Duodenal mucosa (tissue), 2 donors: ENCODE results near the gene CDH13.

Source experiments
- H3K27ac ChIP-seq: one replicate; pipeline ENCODE4 v1.7.0; 2013; ENCODE audit warnings: low read depth, low read length
- H3K27me3 ChIP-seq, 2 donors: one replicate each; pipeline ENCODE4 v1.7.0; 2013; ENCODE audit warnings: low read length in 2 of 2, control low read depth in 1 of 2; ENCODE audit not compliant: insufficient read depth in 2 of 2, control insufficient read depth in 1 of 2
- H3K36me3 ChIP-seq, 2 donors: one replicate each; pipeline ENCODE4 v1.7.0; 2013; ENCODE audit warnings: low read length in 2 of 2, control low read depth in 1 of 2; ENCODE audit not compliant: insufficient read depth in 2 of 2, control insufficient read depth in 1 of 2
- H3K4me1 ChIP-seq, 2 donors: one replicate each; pipeline ENCODE4 v1.7.0; 2013; ENCODE audit warnings: low read length in 2 of 2, control low read depth in 1 of 2; ENCODE audit not compliant: insufficient read depth in 2 of 2, control insufficient read depth in 1 of 2
- H3K4me3 ChIP-seq, 2 donors: one replicate each; pipeline ENCODE4 v1.7.0; 2013; ENCODE audit warnings: low read length in 2 of 2, low read depth in 1 of 2
- H3K9ac ChIP-seq, 2 donors: one replicate each; pipeline ENCODE4 v1.7.0; 2013; ENCODE audit warnings: low read length in 2 of 2, low read depth in 1 of 2
- H3K9me3 ChIP-seq, 2 donors: one replicate each; pipeline ENCODE4 v1.7.0; 2013; ENCODE audit warnings: low read length in 2 of 2, control low read depth in 1 of 2; ENCODE audit not compliant: control insufficient read depth in 1 of 2

The CDH13 gene

GRCh38 chr16:83312015-83312717 is 685.4 kb downstream of the CDH13 start:
- H3K4me3 ChIP-seq, result no peak overlapping the region
- no peak overlapping the region for H3K9ac ChIP-seq
- H3K27ac ChIP-seq, result no peak overlapping the region
- no peaks in the 10 kb centered on the region for H3K36me3 ChIP-seq
- no peaks in the 10 kb centered on the region for H3K4me1 ChIP-seq
- no peaks in the 10 kb centered on the region for H3K9me3 ChIP-seq
- no peaks in the 10 kb centered on the region for H3K27me3 ChIP-seq

DNA sequence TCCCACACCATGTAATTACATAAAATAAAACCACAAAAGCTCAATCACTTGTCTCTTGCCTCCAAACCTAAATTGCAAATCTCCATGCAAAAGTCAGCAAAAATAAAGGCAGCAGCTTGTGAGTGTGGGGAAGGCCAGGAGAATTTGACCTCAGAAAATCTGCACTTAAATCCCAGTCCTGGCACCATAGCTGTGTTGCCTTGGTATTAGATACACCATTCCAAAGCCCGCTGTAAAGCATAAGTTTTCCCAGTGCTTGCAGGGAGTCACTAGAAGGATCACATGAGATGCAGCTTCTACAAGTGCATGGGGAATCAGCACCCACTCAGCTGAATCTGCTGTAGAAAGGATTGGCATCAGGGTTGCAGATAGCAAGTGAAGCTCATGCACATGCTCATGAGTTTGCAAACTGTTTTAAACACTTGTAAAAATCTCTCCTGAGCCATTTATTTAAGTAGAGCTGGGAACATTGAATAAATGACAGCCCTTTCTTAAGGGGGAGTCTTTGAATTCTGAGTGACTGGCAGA is 686.0 kb downstream of the CDH13 start:
- H3K9ac ChIP-seq, result no peak overlapping the region
- no peak overlapping the region for H3K27ac ChIP-seq
- H3K36me3 ChIP-seq, result no peaks in the 10 kb centered on the region
- H3K4me3 ChIP-seq, result no peak overlapping the region
- H3K27me3 ChIP-seq, result no peaks in the 10 kb centered on the region
- no peaks in the 10 kb centered on the region for H3K9me3 ChIP-seq
- no peaks in the 10 kb centered on the region for H3K4me1 ChIP-seq

DNA sequence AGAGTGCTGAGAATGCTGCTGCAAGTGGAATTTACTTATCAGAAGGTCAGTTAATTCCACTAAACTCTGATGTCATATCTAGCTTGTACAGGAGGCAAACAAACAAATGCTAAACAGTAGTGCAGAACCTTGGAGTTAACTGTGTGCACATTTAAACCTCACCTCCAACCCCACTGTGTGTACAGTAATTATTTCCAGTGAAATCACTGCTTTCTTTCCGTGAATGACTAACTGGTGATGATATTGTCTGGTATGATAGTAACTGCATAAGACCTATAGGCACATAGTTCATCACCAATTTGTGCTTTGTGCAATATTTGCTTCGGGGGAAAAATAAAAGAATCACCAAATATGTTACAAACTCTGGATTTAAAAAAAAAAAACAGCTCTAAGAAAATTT is 688.5 kb downstream of the CDH13 start:
- Histone ChIP-seq H3K9ac (no peak overlapping the region), H3K27me3 (no peaks in the 10 kb centered on the region), H3K9me3 (no peaks in the 10 kb centered on the region), H3K27ac (no peak overlapping the region), H3K36me3 (no peaks in the 10 kb centered on the region), H3K4me1 (no peaks in the 10 kb centered on the region), H3K4me3 (no peak overlapping the region)

DNA sequence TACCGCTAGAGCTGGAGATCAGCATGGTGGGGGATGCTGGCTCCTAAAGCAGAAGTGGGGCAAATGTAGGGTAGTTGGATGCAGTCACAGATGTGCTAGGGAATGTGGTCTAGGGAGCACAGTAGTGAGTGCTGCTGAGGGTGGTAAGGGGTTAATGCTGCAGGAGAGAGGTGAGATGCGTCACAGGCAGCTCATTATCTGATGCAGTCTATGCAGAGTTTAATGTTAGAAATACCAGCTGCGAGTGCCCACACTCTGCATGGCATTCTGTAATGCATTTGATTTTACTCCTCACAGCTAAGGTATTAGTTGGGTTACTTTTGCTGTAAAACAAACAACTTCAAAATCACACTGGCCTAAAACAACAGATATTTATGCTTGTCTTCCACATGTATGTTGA is 689.7 kb downstream of the CDH13 start:
- Histone ChIP-seq H3K27ac (no peak overlapping the region), H3K4me1 (no peaks in the 10 kb centered on the region), H3K27me3 (no peaks in the 10 kb centered on the region), H3K36me3 (no peaks in the 10 kb centered on the region), H3K9me3 (no peaks in the 10 kb centered on the region), H3K4me3 (no peak overlapping the region), H3K9ac (no peak overlapping the region)

DNA sequence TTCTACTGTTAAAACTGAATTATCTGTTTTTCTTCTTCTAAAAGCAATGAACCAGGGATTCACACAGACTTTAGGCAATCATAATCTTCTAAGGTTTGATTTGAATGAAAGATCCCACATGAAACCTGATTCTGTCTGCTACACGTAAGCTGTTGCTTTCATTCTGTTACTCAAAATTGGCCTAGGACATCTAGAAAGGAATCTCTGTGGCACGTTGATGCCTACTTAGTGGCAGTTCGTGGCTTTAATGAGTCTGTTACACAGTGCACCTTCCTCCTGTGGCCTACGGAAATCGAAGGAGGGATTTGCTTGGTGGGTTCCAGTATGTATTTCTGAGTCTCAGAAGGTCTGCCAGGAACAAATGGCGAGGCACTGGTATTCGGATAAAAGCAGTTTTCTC is 691.6 kb downstream of the CDH13 start:
- H3K36me3 ChIP-seq, result no peaks in the 10 kb centered on the region
- no peak overlapping the region for H3K27ac ChIP-seq
- no peak overlapping the region for H3K9ac ChIP-seq
- H3K27me3 ChIP-seq, result no peaks in the 10 kb centered on the region
- no peak overlapping the region for H3K4me3 ChIP-seq
- H3K4me1 ChIP-seq, result no peaks in the 10 kb centered on the region
- H3K9me3 ChIP-seq, result no peaks in the 10 kb centered on the region

GRCh38 chr16:83328936-83329335 is 702.2 kb downstream of the CDH13 start:
- Histone ChIP-seq H3K9me3 (no peaks in the 10 kb centered on the region), H3K36me3 (no peaks in the 10 kb centered on the region), H3K4me3 (no peak overlapping the region), H3K9ac (no peak overlapping the region), H3K27me3 (no peaks in the 10 kb centered on the region), H3K4me1 (no peaks in the 10 kb centered on the region), H3K27ac (no peak overlapping the region)

- H3K9ac ChIP-seq, result no peak overlapping the region
- H3K9me3 ChIP-seq, result no peaks in the 10 kb centered on the region
- H3K27ac ChIP-seq, result no peak overlapping the region
- H3K27me3 ChIP-seq, result no peaks in the 10 kb centered on the region
- H3K4me1 ChIP-seq, result no peaks in the 10 kb centered on the region
- no peaks in the 10 kb centered on the region for H3K36me3 ChIP-seq
- no peak overlapping the region for H3K4me3 ChIP-seq
These were observed 702.7 kb downstream of the CDH13 start for GRCh38 chr16:83329441-83329840.

DNA sequence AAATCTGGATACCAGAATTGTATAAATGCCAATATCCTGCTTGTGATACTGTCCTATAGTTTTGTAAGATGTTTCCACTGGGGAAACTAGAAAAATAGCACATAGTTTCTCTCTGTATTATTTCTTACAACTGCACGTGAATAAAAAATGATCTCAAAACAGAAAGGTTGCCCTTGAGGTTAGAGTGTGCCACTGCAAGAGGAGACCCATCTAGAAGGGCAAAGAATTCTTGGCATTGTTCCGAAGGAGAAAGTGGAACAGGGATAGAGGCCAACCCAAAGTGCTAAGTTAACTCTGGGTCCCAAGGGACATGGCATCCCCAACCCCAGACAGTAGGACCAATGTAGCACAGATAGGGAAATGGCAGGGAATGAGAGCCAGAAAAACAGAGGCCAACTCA is 703.5 kb downstream of the CDH13 start:
- H3K4me1 ChIP-seq, result no peaks in the 10 kb centered on the region
- H3K36me3 ChIP-seq, result no peaks in the 10 kb centered on the region

DNA sequence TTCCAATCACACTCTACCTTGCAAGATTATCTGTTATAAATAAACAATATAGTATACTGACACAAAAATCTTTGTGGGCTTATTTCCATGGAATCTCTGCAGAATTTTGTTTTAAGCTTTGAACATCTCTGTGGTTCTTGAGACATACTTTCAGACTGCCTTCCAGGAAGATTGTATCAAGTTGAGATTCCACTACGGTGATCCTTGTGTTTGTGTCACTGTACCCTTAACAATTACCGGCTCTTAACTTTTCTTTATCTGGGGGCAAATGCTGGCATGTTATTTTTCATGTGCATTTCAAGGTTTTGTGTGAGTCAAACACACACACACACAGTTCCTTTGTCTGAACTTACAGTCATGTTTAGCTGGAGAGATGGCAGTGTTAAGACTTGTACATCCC is 708.3 kb downstream of the CDH13 start:
- Histone ChIP-seq H3K27me3 (no peaks in the 10 kb centered on the region), H3K4me1 (no peaks in the 10 kb centered on the region), H3K36me3 (no peaks in the 10 kb centered on the region), H3K9me3 (no peaks in the 10 kb centered on the region), H3K27ac (no peak overlapping the region), H3K9ac (no peak overlapping the region), H3K4me3 (no peak overlapping the region)

More for the DNA sequence above, 703.5 kb downstream of the CDH13 start:
- Histone ChIP-seq H3K27me3 (no peaks in the 10 kb centered on the region), H3K4me3 (no peak overlapping the region), H3K9ac (no peak overlapping the region), H3K9me3 (no peaks in the 10 kb centered on the region), H3K27ac (no peak overlapping the region)

- no peak overlapping the region for H3K27ac ChIP-seq
These were observed 709.8 kb downstream of the CDH13 start for GRCh38 chr16:83336603-83337002.

More at GRCh38 chr16:83336603-83337002, 709.8 kb downstream of the CDH13 start:
- H3K27me3 ChIP-seq, result no peaks in the 10 kb centered on the region
- H3K9ac ChIP-seq, result no peak overlapping the region
- no peaks in the 10 kb centered on the region for H3K4me1 ChIP-seq
- H3K9me3 ChIP-seq, result no peaks in the 10 kb centered on the region
- no peak overlapping the region for H3K4me3 ChIP-seq
- H3K36me3 ChIP-seq, result no peaks in the 10 kb centered on the region
